OCI-LY1 (cell line): ENCODE results near the gene ILDR1.

Experiments
- H2AFZ ChIP-seq: fragments of 200-600 bp; sonication (generic), shearing (Covaris generic); 2 replicates; pipeline ENCODE4 v1.6.0; 2014; ENCODE audit warnings: antibody characterized with exemption, mild to moderate bottlenecking, low read length
- H3F3A ChIP-seq: fragments of 200-600 bp; sonication (generic), shearing (Covaris generic); 2 replicates; pipeline ENCODE4 v1.6.0; 2014; ENCODE audit warnings: mild to moderate bottlenecking, antibody characterized with exemption, low read length, moderate library complexity; ENCODE audit not compliant: insufficient read depth
- H3K27ac ChIP-seq: fragments of 200-600 bp; sonication (generic); 2 replicates; pipeline ENCODE4 v1.5.1; 2014; ENCODE audit warnings: low read length, mixed run types, mild to moderate bottlenecking, low read depth; ENCODE audit not compliant: poor library complexity, severe bottlenecking
- H3K27me3 ChIP-seq: fragments of 200-600 bp; sonication (generic); 2 replicates; pipeline ENCODE4 v1.6.0; 2014; ENCODE audit warnings: antibody characterized with exemption, mild to moderate bottlenecking, low read length, moderate library complexity; ENCODE audit not compliant: insufficient read depth
- H3K36me3 ChIP-seq: fragments of 200-600 bp; sonication (generic); 2 replicates; pipeline ENCODE4 v1.6.1; 2014; ENCODE audit warnings: mild to moderate bottlenecking, antibody characterized with exemption, low read length, moderate library complexity, mixed read lengths; ENCODE audit not compliant: insufficient read depth
- H3K4me1 ChIP-seq: fragments of 200-600 bp; sonication (generic); 2 replicates; pipeline ENCODE4 v1.5.1; 2014; ENCODE audit warnings: mild to moderate bottlenecking, low read length, moderate library complexity; ENCODE audit not compliant: insufficient read depth, severe bottlenecking
- H3K4me2 ChIP-seq: fragments of 200-600 bp; sonication (generic), shearing (Covaris generic); 2 replicates; pipeline ENCODE4 v1.6.1; 2014; ENCODE audit warnings: low read length
- H3K4me3 ChIP-seq: fragments of 200-600 bp; sonication (generic); 2 replicates; pipeline ENCODE4 v1.5.1; 2014; ENCODE audit warnings: low read length, low read depth, mild to moderate bottlenecking, mixed read lengths; ENCODE audit not compliant: poor library complexity, severe bottlenecking
- H3K79me2 ChIP-seq: fragments of 200-600 bp; shearing (Covaris generic); 2 replicates; pipeline ENCODE4 v1.6.1; 2016; ENCODE audit warnings: mixed run types, low read length, mixed read lengths; ENCODE audit not compliant: insufficient read depth
- H3K9ac ChIP-seq: fragments of 200-600 bp; sonication (generic), shearing (Covaris generic); 2 replicates; pipeline ENCODE4 v1.6.1; 2014; ENCODE audit warnings: mild to moderate bottlenecking, low read length, mixed read lengths
- H3K9me2 ChIP-seq: fragments of 200-600 bp; sonication (generic), shearing (Covaris generic); 2 replicates; pipeline ENCODE4 v1.6.1; 2014; ENCODE audit warnings: low read depth, mild to moderate bottlenecking, low read length, mixed read lengths
- H3K9me3 ChIP-seq: fragments of 200-600 bp; shearing (Covaris generic); 2 replicates; pipeline ENCODE4 v1.6.1; 2014; ENCODE audit warnings: low read length, mixed read lengths
- H4K20me1 ChIP-seq: fragments of 200-600 bp; sonication (generic), shearing (Covaris generic); 2 replicates; pipeline ENCODE4 v1.6.0; 2016; ENCODE audit warnings: mild to moderate bottlenecking, low read length; ENCODE audit not compliant: insufficient read depth
- CTCF ChIP-seq: fragments of 200-600 bp; sonication (generic), shearing (Covaris generic); IDR thresholded peaks from 2 replicates; pipeline ENCODE4 v1.5.1; 2017; ENCODE audit warnings: mild to moderate bottlenecking, antibody characterized with exemption, low read length, moderate library complexity, mixed read lengths
- EZH2 ChIP-seq: fragments of 200-600 bp; sonication (generic), shearing (Covaris generic); IDR thresholded peaks from 2 replicates; pipeline ENCODE4 v1.8.0; 2017; ENCODE audit warnings: borderline replicate concordance, mixed run types, mild to moderate bottlenecking, antibody characterized with exemption, low read length, moderate library complexity, mixed read lengths

The ILDR1 gene

GRCh38 chr3:122033023-122033422 lies 11.0 kb upstream of the ILDR1 start:
- peaks cover 20% of the 10 kb centered on the region for H3K36me3 ChIP-seq
- H3K9me2 ChIP-seq, result no peaks in the 10 kb centered on the region
- H3K9ac ChIP-seq, result no peak overlapping the region
- H3F3A ChIP-seq, result no peaks in the 10 kb centered on the region
- no peaks in the 10 kb centered on the region for H3K27me3 ChIP-seq
- no peak overlapping the region for H3K27ac ChIP-seq
- no peaks in the 10 kb centered on the region for H3K79me2 ChIP-seq
- H3K4me1 ChIP-seq, result peaks cover 16% of the 10 kb centered on the region
- no peak overlapping the region for H3K4me3 ChIP-seq
- no peak overlapping the region for H3K4me2 ChIP-seq
- no peak for TF ChIP-seq EZH2
- TF ChIP-seq CTCF, result no peak
- H3K9me3 ChIP-seq, result peaks cover 30% of the 10 kb centered on the region
- no peak overlapping the region for H2AFZ ChIP-seq
- no peaks in the 10 kb centered on the region for H4K20me1 ChIP-seq

GRCh38 chr3:122032531-122032930 lies 10.5 kb upstream of the ILDR1 start:
- H3K27ac ChIP-seq, result no peak overlapping the region

GRCh38 chr3:122031123-122031468 lies 9.0 kb upstream of the ILDR1 start:
- Histone ChIP-seq H3K36me3 (peaks cover 18% of the 10 kb centered on the region), H3K9me3 (peaks cover 20% of the 10 kb centered on the region), H3K79me2 (no peaks in the 10 kb centered on the region), H4K20me1 (no peaks in the 10 kb centered on the region), H3K4me3 (no peak overlapping the region), H3K9me2 (no peaks in the 10 kb centered on the region), H3F3A (no peaks in the 10 kb centered on the region), H3K27ac (peak overlapping the region; percentile 6), H3K4me2 (no peak overlapping the region), H3K27me3 (no peaks in the 10 kb centered on the region), H3K9ac (no peak overlapping the region), H3K4me1 (peaks cover 21% of the 10 kb centered on the region), H2AFZ (no peak overlapping the region)
- TF ChIP-seq EZH2 (no peak), CTCF (no peak)

More at GRCh38 chr3:122032531-122032930, 10.5 kb upstream of the ILDR1 start:
- Histone ChIP-seq H3K9ac (no peak overlapping the region), H3K79me2 (no peaks in the 10 kb centered on the region), H3K27me3 (no peaks in the 10 kb centered on the region), H3F3A (no peaks in the 10 kb centered on the region), H3K4me1 (peaks cover 16% of the 10 kb centered on the region), H3K36me3 (peaks cover 18% of the 10 kb centered on the region), H3K9me3 (peaks cover 27% of the 10 kb centered on the region), H3K9me2 (no peaks in the 10 kb centered on the region), H3K4me3 (no peak overlapping the region), H3K4me2 (no peak overlapping the region), H2AFZ (no peak overlapping the region), H4K20me1 (no peaks in the 10 kb centered on the region)
- TF ChIP-seq CTCF, result no peak
- TF ChIP-seq EZH2, result no peak
